Kidney (tissue), 14 donors: ENCODE data around the gene TRAF3IP1. TPM values are rescaled to one million over a fixed set of nuclear protein-coding genes. Genes with fewer than 3 reads are reported as not detected.
A peak's percentile ranks its signal among the peaks of the same experiment; 100 is the strongest.

ENCODE experiments used
- DNase-seq, 5 donors: peaks; one replicate each; pipeline ENCODE4 v3.0.0-alpha.2; 2013 to 2020
- FAIRE-seq: peaks from 2 replicates; lab custom pipeline; 2012; peaks lifted over from hg19 to GRCh38; lab: Jason Lieb, UNC
- H3K27ac ChIP-seq, 2 donors: one replicate each; pipeline ENCODE4 v1.7.0; 2013; ENCODE audit warnings: low read depth in 2 of 2, low read length in 2 of 2, inconsistent platforms in 1 of 2
- H3K27me3 ChIP-seq: one replicate; pipeline ENCODE4 v1.7.1; 2013; ENCODE audit warnings: low read length, inconsistent platforms; ENCODE audit not compliant: control insufficient read depth, insufficient read depth
- H3K36me3 ChIP-seq, 3 donors: one replicate each; pipeline versions ENCODE4 v1.7.0 to v1.7.1; 2013; ENCODE audit warnings: low read length in 3 of 3, control low read depth in 1 of 3, inconsistent platforms in 1 of 3; ENCODE audit not compliant: insufficient read depth in 3 of 3, control insufficient read depth in 2 of 3
- H3K4me1 ChIP-seq, 3 donors: one replicate each; pipeline versions ENCODE4 v1.7.0 to v1.7.1; 2013; ENCODE audit warnings: low read length in 3 of 3, inconsistent platforms in 1 of 3, low read depth in 1 of 3; ENCODE audit not compliant: control insufficient read depth in 2 of 3, insufficient read depth in 2 of 3
- H3K4me3 ChIP-seq, 3 donors: one replicate each; pipeline versions ENCODE4 v1.7.0 to v1.8.1; 2013; ENCODE audit warnings: low read length in 3 of 3, control low read depth in 1 of 3, inconsistent platforms in 1 of 3
- H3K9ac ChIP-seq, 3 donors: one replicate each; pipeline versions ENCODE4 v1.7.0 to v1.7.1; 2013; ENCODE audit warnings: low read length in 3 of 3, control low read depth in 1 of 3, inconsistent platforms in 1 of 3
- H3K9me3 ChIP-seq, 3 donors: one replicate each; pipeline versions ENCODE4 v1.7.0 to v1.7.1; 2013; ENCODE audit warnings: low read length in 3 of 3, control low read depth in 1 of 3, inconsistent platforms in 1 of 3; ENCODE audit not compliant: control insufficient read depth in 2 of 3, insufficient read depth in 1 of 3
- CTCF ChIP-seq: IDR thresholded peaks from 3 replicates; pipeline ENCODE4 v1.5.1; 2012; ENCODE audit warnings: mild to moderate bottlenecking, moderate library complexity, borderline replicate concordance; ENCODE audit not compliant: insufficient read depth; ENCODE audit errors: extremely low read depth
- intact Hi-C: fragments of 100-400 bp; cut with DNase I; formaldehyde crosslinking; loops from one replicate; pipeline ENCODE4 v1.11.1; 2022
- polyA plus RNA-seq: library from polyadenylated mRNA; stranded (reverse); fragments of 350-450 nt; fragmentation: Illumina TruSeq; extraction: RNeasy Lipid Tissue Mini Kit (QIAGEN cat#74804); gene quantifications from one replicate; pipeline ENCODE4 v1.2.3, GENCODE V29; 2014; ENCODE audit warnings: low read depth, low replicate concordance; ENCODE audit not compliant: insufficient read depth
- total RNA-seq: library from RNA; stranded (reverse); fragmentation: NEBNext Ultra II Directional; extraction: Animal tissue kit (Norgen Biotek cat#: 25700); gene quantifications from one replicate; pipeline ENCODE4 v1.2.1, GENCODE V29; 2021
- donor health status: control.
- donor health status: control.
- donor health status: control.
- donor health status: control.
- donor health status: control.
- donor health status: DM: yes; HTN: yes; CAD: no.
- donor health status: Normal renal cell carcinoma (clear cell type).

Gene TRAF3IP1
- total and polyA plus RNA-seq, 2 donors from 2014 or later: 6.4 to 24.2 TPM

- intact Hi-C loops: no loop called here
- no peak for FAIRE-seq
- Histone ChIP-seq H3K9ac (no peak overlapping the region), H3K9me3 (no peaks in the 10 kb centered on the region), H3K4me3 (no peak overlapping the region), H3K4me1 (peaks cover 0 to 3% (median 0%) of the 10 kb centered on the region in 3 donors), H3K36me3 (peaks cover 0 to 6% (median 3%) of the 10 kb centered on the region in 3 donors), H3K27ac (no peak overlapping the region), H3K27me3 (no peaks in the 10 kb centered on the region)
- TF ChIP-seq CTCF: no peak
- no peak for DNase-seq
Measured at GRCh38 chr2:238378230-238379095, 58.1 kb downstream of the TRAF3IP1 start.

GRCh38 chr2:238379096-238379810 is 58.9 kb downstream of the TRAF3IP1 start:
- no peak overlapping the region for H3K27ac ChIP-seq
- FAIRE-seq (no peak), DNase-seq (peak in 3 of 5 donors; percentile 46 to 69 (median 52))
- no peaks in the 10 kb centered on the region for H3K9me3 ChIP-seq
- no peak for TF ChIP-seq CTCF
- H3K4me1 ChIP-seq: peaks cover 0 to 3% (median 0%) of the 10 kb centered on the region in 3 donors
- no peaks in the 10 kb centered on the region for H3K27me3 ChIP-seq
- H3K36me3 ChIP-seq: peaks cover 0 to 6% (median 3%) of the 10 kb centered on the region in 3 donors
- no peak overlapping the region for H3K9ac ChIP-seq
- H3K4me3 ChIP-seq: no peak overlapping the region
- intact Hi-C loops: no loop called here

- H3K27ac ChIP-seq: no peak overlapping the region
- TF ChIP-seq CTCF: no peak
Measured at GRCh38 chr2:238380336-238380735, 60.0 kb downstream of the TRAF3IP1 start.

More at GRCh38 chr2:238380336-238380735, 60.0 kb downstream of the TRAF3IP1 start:
- intact Hi-C loops: no loop called here
- peaks cover 0 to 6% (median 3%) of the 10 kb centered on the region in 3 donors for H3K36me3 ChIP-seq
- peaks cover 0 to 3% (median 0%) of the 10 kb centered on the region in 3 donors for H3K4me1 ChIP-seq
- no peaks in the 10 kb centered on the region for H3K9me3 ChIP-seq
- DNase-seq (no peak), FAIRE-seq (no peak)
- H3K4me3 ChIP-seq: no peak overlapping the region
- H3K27me3 ChIP-seq: no peaks in the 10 kb centered on the region
- H3K9ac ChIP-seq: no peak overlapping the region
